ENCODE data around the gene LILRB3.
A peak's percentile ranks its signal among the peaks of the same experiment; 100 is the strongest.
"Not testable (repeated sequence)": the region's sequence is repeated elsewhere in the genome, so short reads cannot be mapped to it uniquely, and the experiment has no call there.

The LILRB3 gene

GRCh38 chr19:54252845-54253244, 30.0 kb upstream of the LILRB3 start:
- H3K27me3 Mint-ChIP-seq (ENCODE audit: low read depth) = peaks cover 9% of the 10 kb centered on the region
- H3K9me3 Mint-ChIP-seq = no peaks in the 10 kb centered on the region
- no peak overlapping the region for H3K4me3 Mint-ChIP-seq
- peaks cover 6% of the 10 kb centered on the region for H3K4me1 Mint-ChIP-seq (ENCODE audit: low read depth)
- no peak overlapping the region for H3K27ac Mint-ChIP-seq
- H3K36me3 Mint-ChIP-seq (ENCODE audit: low read depth) = no peaks in the 10 kb centered on the region

DNA sequence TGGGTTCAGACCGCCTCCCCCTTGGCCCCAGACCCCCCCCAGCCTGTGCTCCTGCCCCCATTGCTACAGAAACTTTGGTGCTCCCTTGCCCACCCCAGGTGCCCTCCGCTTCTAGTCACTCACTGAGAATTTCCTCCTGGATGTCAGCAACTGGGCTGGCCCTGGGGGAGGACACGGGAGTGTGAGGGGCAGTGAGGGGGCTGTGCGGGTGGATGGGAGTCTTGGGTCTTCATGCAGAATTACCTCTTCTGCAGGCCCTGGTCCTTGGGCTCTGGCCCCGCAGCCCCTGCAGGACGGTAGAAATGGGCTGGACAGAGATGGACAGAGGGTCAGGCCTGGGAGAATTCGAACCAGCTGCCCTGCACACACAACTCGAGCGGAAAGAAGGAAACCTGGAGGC, 29.4 kb upstream of the LILRB3 start:
- no peak overlapping the region for H3K27ac Mint-ChIP-seq
- H3K36me3 Mint-ChIP-seq (ENCODE audit: low read depth) = no peaks in the 10 kb centered on the region
- peaks cover 9% of the 10 kb centered on the region for H3K27me3 Mint-ChIP-seq (ENCODE audit: low read depth)
- no peak overlapping the region for H3K4me3 Mint-ChIP-seq
- H3K4me1 Mint-ChIP-seq (ENCODE audit: low read depth) = peaks cover 9% of the 10 kb centered on the region
- no peaks in the 10 kb centered on the region for H3K9me3 Mint-ChIP-seq

- Mint-ChIP-seq H3K4me1 (ENCODE audit: low read depth) (peaks cover 9% of the 10 kb centered on the region), H3K4me3 (peak overlapping the region; percentile 47), H3K9me3 (no peaks in the 10 kb centered on the region), H3K27me3 (ENCODE audit: low read depth) (peaks cover 12% of the 10 kb centered on the region), H3K27ac (no peak overlapping the region), H3K36me3 (ENCODE audit: low read depth) (no peaks in the 10 kb centered on the region)
These were observed 25.3 kb upstream of the LILRB3 start for GRCh38 chr19:54248016-54248601.

DNA sequence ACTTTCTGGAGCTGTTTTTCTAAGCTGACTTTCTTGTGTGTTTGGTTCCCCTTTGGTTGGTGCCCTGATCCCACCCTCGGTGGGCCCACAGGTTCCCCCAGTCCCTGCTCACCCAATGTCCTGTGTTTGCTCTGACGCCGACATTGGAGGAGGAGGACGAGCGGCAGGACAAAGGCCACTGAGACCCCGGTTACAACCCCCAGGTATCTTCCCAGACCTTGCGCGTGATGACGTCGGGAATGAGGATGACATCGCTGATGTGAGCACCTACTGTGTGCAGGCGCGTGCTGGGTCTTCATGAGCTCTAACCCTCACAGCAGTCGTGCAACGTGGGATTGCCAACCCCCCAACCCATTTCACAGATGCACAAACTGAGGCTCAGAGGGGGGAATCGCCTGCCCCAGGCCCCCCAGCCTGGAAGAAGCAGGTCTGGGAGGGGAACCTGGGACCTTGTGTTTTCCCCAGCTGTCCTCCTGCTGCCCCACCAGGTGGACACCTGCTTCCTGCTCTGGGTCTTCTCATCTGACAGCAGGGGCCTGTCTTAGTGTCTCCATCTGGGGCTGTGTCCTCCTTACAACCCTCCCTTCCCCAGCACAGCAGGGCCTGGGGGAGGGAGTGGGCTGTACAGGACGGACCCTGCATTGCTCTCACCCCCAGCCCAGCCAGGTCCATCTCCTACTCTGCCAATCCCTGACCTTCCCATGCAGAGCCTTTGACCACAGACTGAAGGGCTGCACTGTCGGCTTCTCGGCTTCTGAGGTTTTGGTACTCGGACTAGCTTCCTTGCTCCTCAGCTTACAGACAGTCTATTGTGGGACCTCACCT, 24.5 kb upstream of the LILRB3 start:
- Mint-ChIP-seq H3K4me1 (ENCODE audit: low read depth) (peaks cover 9% of the 10 kb centered on the region), H3K36me3 (ENCODE audit: low read depth) (no peaks in the 10 kb centered on the region), H3K27ac (no peak overlapping the region), H3K9me3 (no peaks in the 10 kb centered on the region), H3K4me3 (peak overlapping the region; percentile 47), H3K27me3 (ENCODE audit: low read depth) (peaks cover 12% of the 10 kb centered on the region)

DNA sequence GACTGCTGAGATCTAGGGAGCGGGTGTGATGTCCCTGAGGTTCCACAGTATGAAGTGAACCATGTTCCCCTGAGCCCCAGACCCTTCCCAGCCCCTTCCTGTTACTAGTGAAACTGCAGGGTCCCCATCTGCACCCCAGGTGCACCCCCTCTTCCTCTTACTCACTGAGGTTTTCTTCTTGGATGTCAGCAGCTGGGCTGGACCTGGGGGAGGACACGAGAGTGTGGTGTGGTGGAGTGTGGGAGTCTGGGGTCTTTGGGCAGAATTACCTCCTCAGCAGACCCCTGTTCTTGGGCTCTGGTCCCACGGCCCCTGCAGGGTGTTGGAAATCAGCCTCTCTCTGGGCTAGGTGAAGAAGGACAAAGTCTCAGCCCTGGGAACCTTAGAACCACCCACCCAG, 23.1 kb upstream of the LILRB3 start:
- no peaks in the 10 kb centered on the region for H3K36me3 Mint-ChIP-seq (ENCODE audit: low read depth)
- H3K27ac Mint-ChIP-seq = no peak overlapping the region
- H3K9me3 Mint-ChIP-seq = no peaks in the 10 kb centered on the region
- H3K27me3 Mint-ChIP-seq (ENCODE audit: low read depth) = peaks cover 12% of the 10 kb centered on the region
- H3K4me3 Mint-ChIP-seq = no peak overlapping the region
- H3K4me1 Mint-ChIP-seq (ENCODE audit: low read depth) = peaks cover 9% of the 10 kb centered on the region

DNA sequence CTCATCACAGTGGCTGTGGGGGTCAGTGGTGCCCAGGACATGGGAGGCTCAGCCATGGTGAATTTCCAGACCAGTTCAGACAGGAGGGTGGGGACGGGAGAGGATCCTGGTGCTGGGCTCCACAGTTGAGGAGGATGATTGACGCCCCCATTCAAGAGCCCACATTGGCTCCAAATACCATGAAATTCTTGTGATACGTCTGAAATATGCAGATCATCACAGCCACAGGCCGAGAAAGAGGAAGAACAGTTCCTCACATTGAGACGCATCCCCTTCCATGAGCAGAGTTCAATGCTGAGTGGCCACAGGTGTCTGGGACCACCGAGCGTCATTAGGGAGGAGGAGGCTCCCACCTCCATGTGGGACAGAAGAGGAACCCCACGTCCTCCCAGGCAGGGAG, 21.0 kb upstream of the LILRB3 start:
- not testable (repeated sequence) for H3K36me3 Mint-ChIP-seq (ENCODE audit: low read depth); H3K9me3 Mint-ChIP-seq; H3K27me3 Mint-ChIP-seq (ENCODE audit: low read depth); H3K4me1 Mint-ChIP-seq (ENCODE audit: low read depth); H3K27ac Mint-ChIP-seq; H3K4me3 Mint-ChIP-seq

DNA sequence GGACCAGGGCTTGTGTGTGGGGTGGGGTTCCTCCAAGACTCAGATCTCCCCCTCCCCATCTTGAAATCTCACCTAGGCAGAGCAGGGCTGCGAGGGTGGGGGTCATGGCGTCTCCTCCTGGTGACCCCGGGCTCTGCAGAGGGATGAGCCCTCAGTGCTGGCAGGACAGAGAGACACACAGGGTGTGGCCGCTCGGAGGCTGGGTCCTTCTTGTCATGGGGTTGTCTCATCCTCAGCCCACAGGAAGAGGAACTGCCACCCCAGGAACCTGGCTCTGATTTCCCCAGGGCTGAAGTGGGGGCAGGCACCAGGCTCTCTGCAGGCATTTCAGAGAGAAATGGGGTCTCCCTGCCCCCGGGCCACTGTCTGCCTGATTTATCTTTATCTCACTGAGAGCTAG, 19.8 kb upstream of the LILRB3 start, which contains the start of gene LILRA6:
Gene LILRA6, minus strand, starts transcription at position 145 of the 400 bp plus-strand sequence.
- not testable (repeated sequence) for H3K4me3 Mint-ChIP-seq; H3K4me1 Mint-ChIP-seq (ENCODE audit: low read depth); H3K36me3 Mint-ChIP-seq (ENCODE audit: low read depth); H3K27me3 Mint-ChIP-seq (ENCODE audit: low read depth); H3K27ac Mint-ChIP-seq; H3K9me3 Mint-ChIP-seq

- not testable (repeated sequence) for H3K4me3 Mint-ChIP-seq; H3K4me1 Mint-ChIP-seq (ENCODE audit: low read depth); H3K36me3 Mint-ChIP-seq (ENCODE audit: low read depth); H3K27ac Mint-ChIP-seq; H3K9me3 Mint-ChIP-seq; H3K27me3 Mint-ChIP-seq (ENCODE audit: low read depth)
These were observed 19.4 kb upstream of the LILRB3 start for GRCh38 chr19:54242234-54242633.

DNA sequence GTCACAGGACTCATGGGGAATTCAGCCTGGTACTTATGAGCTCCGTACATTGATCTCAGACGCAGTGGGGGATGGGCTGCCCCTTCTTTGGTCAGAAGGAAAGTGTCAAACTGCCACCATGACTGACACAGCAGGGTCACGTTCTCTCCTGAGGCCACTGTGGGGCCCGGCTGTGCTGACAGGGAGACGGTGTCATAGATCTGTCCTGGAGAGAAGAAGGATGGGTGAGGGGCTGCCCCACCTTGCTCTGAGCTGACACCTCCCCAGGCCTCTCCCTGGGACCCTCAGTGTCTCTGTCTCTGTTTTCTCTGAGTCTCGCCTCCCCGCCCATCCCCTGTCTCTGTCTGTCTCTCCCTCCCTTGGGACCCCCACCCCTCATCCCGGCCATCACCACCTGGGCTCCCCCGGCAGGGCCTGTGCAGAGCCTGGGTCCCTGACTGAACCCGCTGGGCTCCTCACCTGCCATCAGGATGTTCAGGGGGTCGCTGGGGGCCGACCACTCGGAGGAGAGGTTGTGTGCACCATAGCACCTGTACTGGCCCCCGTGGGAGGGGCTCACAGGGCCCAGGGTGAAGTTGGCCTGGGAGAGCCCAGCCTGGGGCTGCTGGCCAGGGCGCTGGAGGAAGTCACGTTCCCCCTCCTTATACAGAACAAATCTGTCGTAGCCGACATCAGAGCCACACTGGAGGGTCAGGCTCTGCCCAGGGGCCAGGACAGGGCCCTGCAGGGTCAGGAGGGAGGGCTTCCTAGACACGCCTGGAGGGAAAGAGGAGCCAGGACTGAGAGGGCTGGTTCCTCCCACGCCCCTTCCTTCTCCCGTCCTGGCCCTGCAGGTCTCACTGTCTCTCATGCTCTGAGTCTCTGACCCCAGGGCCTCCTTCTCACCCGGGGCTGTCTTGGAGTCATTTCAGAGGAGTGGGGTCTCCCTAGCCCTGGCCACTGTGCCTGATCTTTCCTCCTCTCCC, 17.8 kb upstream of the LILRB3 start:
- H3K4me1 Mint-ChIP-seq (ENCODE audit: low read depth); H3K27ac Mint-ChIP-seq; H3K36me3 Mint-ChIP-seq (ENCODE audit: low read depth): not testable (repeated sequence)

DNA sequence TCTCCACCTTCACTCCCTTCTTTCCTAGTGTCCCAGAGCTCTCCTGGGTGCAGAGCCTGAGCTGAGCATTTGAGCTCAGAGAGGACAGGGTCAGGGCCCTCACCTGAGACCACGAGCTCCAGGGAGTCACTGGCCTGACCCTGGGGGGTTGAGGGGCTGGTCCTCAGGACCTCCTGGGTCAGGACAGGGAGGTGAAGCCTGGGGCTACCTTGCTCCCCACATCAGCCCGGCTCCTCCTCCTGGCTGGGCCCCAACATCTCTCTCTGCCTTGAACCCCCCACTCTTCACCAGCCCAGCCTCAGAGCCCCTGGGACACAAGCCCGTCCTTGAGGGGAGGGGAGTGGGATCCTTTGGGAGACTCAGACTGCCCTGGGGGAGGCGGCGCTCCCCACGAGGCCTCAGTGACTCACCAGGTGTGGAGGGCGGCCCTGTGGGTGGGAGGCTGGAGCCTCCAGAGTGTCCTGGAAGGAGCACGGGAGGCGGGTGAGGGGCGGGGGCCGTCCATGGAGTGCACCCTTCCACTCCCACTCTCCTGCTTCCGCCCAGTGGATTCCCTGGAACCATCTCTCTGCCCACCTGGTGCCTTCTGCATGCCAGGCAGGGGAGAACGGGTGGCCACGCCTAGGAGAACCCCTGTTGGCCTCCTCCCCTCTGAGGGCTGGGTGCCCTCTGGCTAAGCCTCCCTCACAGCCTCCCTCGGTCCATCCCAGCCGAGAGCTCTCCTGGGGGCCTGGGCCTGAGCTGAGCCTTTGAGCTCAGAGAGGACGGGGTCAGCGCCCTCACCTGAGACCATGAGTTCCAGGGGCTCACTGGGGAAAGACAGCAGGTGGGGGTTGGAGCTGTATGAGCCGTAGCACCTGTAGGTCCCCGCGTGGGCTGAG, 16.9 kb upstream of the LILRB3 start:
- H3K27ac Mint-ChIP-seq; H3K4me1 Mint-ChIP-seq (ENCODE audit: low read depth); H3K36me3 Mint-ChIP-seq (ENCODE audit: low read depth); H3K4me3 Mint-ChIP-seq; H3K9me3 Mint-ChIP-seq: not testable (repeated sequence)
- peaks cover 12% of the 10 kb centered on the region for H3K27me3 Mint-ChIP-seq (ENCODE audit: low read depth)

More for the DNA sequence above, 17.8 kb upstream of the LILRB3 start:
- H3K27me3 Mint-ChIP-seq (ENCODE audit: low read depth) = peaks cover 11% of the 10 kb centered on the region
- not testable (repeated sequence) for H3K4me3 Mint-ChIP-seq, H3K9me3 Mint-ChIP-seq

- H3K4me3 Mint-ChIP-seq = no peak overlapping the region
- H3K27ac Mint-ChIP-seq = no peak overlapping the region
- H3K4me1 Mint-ChIP-seq (ENCODE audit: low read depth) = peaks cover 8% of the 10 kb centered on the region
- H3K27me3 Mint-ChIP-seq (ENCODE audit: low read depth) = peaks cover 45% of the 10 kb centered on the region
- no peaks in the 10 kb centered on the region for H3K36me3 Mint-ChIP-seq (ENCODE audit: low read depth)
- H3K9me3 Mint-ChIP-seq = no peaks in the 10 kb centered on the region
These were observed 11.1 kb upstream of the LILRB3 start for GRCh38 chr19:54233941-54234340.

- Mint-ChIP-seq H3K9me3 (peaks cover 4% of the 10 kb centered on the region), H3K4me3 (no peak overlapping the region), H3K27ac (no peak overlapping the region), H3K36me3 (ENCODE audit: low read depth) (no peaks in the 10 kb centered on the region), H3K27me3 (ENCODE audit: low read depth) (peaks cover 46% of the 10 kb centered on the region), H3K4me1 (ENCODE audit: low read depth) (peaks cover 8% of the 10 kb centered on the region)
These were observed 8.5 kb upstream of the LILRB3 start for GRCh38 chr19:54231077-54231931.

DNA sequence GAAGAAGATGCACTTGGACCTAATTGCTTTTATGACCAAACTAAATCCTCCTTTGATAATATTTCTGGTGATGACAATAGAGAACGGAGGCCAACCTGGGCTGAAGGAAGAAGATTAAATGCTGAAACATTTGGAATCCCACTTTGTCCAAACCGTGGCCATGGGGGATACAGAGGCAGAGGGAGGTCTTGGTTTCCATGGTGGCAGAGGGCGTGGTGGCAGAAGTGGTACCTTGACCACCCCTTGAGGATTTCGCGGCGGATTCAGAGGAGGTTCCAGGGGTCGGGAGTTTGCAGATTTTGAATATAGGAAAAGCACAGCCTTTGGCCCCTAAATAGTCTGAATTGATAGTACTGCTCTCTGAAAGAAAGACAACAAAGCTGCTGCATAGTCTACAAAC, 7.2 kb upstream of the LILRB3 start:
- H3K27me3 Mint-ChIP-seq (ENCODE audit: low read depth) = peaks cover 45% of the 10 kb centered on the region
- H3K9me3 Mint-ChIP-seq = peaks cover 4% of the 10 kb centered on the region
- peaks cover 8% of the 10 kb centered on the region for H3K4me1 Mint-ChIP-seq (ENCODE audit: low read depth)
- H3K36me3 Mint-ChIP-seq (ENCODE audit: low read depth) = no peaks in the 10 kb centered on the region
- no peak overlapping the region for H3K27ac Mint-ChIP-seq
- H3K4me3 Mint-ChIP-seq = no peak overlapping the region

All from T-helper 1 cell treated with Interleukin-12 subunit alpha and Interleukin-12 subunit beta and Interleukin-4 antibody, amounts not matched to agents 30 μg/mL and 1 μg/mL, for 36 hours (primary cell).